Naive B cell (primary cell): ENCODE measurements around the gene PSME3IP1. TPM values are rescaled to one million over a fixed set of nuclear protein-coding genes. Genes with fewer than 3 reads are reported as not detected.

Source experiments
- ATAC-seq, 2 donors: fragments of 150-1000 bp; cut with Tn5 transposase; 2 replicates each; pipeline ENCODE4 v1.10.0; 2021; ENCODE audit warnings: low read depth in 2 of 2, mild to moderate bottlenecking in 2 of 2, moderate library complexity in 2 of 2
- DNase-seq: peaks from one replicate; pipeline ENCODE4 v3.0.0; 2022
- H3K27ac Mint-ChIP-seq, 6 donors: one replicate each; pipeline ENCODE4 v1.8.0; 2020 to 2022; ENCODE audit warnings: mild to moderate bottlenecking in 6 of 6, mixed read lengths in 6 of 6, moderate library complexity in 5 of 6, inconsistent platforms in 2 of 6
- H3K27me3 Mint-ChIP-seq, 3 donors: one replicate each; pipeline ENCODE4 v1.8.0; 2021 to 2022; ENCODE audit warnings: mixed read lengths in 3 of 3, mild to moderate bottlenecking in 1 of 3
- H3K36me3 Mint-ChIP-seq, 2 donors: one replicate each; pipeline ENCODE4 v1.8.0; 2020 to 2022; ENCODE audit warnings: mixed read lengths in 2 of 2, inconsistent platforms in 1 of 2, mild to moderate bottlenecking in 1 of 2
- H3K4me1 Mint-ChIP-seq, 3 donors: one replicate each; pipeline ENCODE4 v1.8.0; 2020 to 2022; ENCODE audit warnings: mixed read lengths in 3 of 3, inconsistent platforms in 1 of 3, mild to moderate bottlenecking in 1 of 3, moderate library complexity in 1 of 3
- H3K4me3 Mint-ChIP-seq, 8 donors: one replicate each; pipeline ENCODE4 v1.8.0; 2020 to 2022; ENCODE audit warnings: mild to moderate bottlenecking in 8 of 8, mixed read lengths in 8 of 8, moderate library complexity in 8 of 8, inconsistent platforms in 2 of 8
- H3K9me3 Mint-ChIP-seq, 7 donors: one replicate each; pipeline ENCODE4 v1.8.0; 2020 to 2022; ENCODE audit warnings: mixed read lengths in 7 of 7, mild to moderate bottlenecking in 5 of 7, inconsistent platforms in 2 of 7, moderate library complexity in 1 of 7
- polyA plus RNA-seq, 6 donors: library from polyadenylated mRNA; unstranded; fragments of 300-500 nt; fragmentation: Illumina TruSeq; gene quantifications; one replicate each; pipeline ENCODE4 v1.2.3, GENCODE V29; 2021; ENCODE audit warnings: low read depth in 6 of 6

PSME3IP1 gene
- polyA plus RNA-seq, 6 donors from 2014 or later, result 85.1 to 109 (median 93.6) TPM

DNA sequence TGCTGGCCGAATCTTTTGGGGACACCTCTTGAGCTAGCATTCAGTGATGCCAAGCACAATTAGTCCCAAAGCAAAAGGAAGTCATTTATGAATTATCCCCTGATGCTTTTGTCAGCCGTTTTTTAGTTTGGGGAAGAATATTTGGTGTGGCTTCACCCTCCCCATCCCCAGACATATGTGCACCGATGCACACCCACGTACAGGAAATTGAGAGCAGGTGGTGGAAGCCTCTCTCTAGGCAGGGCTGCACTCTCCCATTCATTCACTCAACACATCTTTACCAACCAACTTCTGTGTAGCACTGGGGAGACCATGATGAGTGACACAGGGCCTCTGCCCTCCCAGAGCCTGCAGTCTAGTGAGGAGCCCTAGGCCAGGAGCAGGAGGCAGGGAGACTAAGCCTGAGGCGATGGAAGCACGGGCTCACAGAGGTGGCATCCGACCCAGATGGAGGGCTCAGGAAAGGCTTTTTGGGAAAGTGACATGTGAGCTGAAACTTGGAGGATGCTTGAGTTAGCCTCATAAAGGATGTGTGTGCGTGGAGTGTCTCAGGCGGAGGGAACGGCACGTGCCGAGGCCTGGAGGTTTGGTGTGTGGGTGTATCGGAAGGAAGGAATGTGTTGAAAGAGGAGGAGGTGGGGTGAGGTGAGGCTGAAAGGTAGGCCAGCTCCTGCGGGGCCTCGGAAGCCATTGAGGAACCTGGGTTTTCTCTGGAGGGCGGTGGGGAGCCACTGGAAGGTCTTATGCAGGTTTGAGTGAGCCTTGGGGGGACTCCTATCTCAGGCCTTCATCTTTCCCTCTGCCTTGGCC is 43.8 kb downstream of the PSME3IP1 start:
- peaks cover 33 to 55% (median 47%) of the 10 kb centered on the region in 3 donors for H3K4me1 Mint-ChIP-seq
- peak overlapping the region; percentile 67 to 98 (median 88) for H3K27ac Mint-ChIP-seq
- DNase-seq (peak; percentile 67), ATAC-seq (peak; percentile 99 to 100)
- no peaks in the 10 kb centered on the region for H3K27me3 Mint-ChIP-seq
- no peaks in the 10 kb centered on the region for H3K9me3 Mint-ChIP-seq
- H3K36me3 Mint-ChIP-seq, result no peaks in the 10 kb centered on the region
- H3K4me3 Mint-ChIP-seq, result peak overlapping the region in 7 of 8 donors; percentile 45 to 90 (median 72)

DNA sequence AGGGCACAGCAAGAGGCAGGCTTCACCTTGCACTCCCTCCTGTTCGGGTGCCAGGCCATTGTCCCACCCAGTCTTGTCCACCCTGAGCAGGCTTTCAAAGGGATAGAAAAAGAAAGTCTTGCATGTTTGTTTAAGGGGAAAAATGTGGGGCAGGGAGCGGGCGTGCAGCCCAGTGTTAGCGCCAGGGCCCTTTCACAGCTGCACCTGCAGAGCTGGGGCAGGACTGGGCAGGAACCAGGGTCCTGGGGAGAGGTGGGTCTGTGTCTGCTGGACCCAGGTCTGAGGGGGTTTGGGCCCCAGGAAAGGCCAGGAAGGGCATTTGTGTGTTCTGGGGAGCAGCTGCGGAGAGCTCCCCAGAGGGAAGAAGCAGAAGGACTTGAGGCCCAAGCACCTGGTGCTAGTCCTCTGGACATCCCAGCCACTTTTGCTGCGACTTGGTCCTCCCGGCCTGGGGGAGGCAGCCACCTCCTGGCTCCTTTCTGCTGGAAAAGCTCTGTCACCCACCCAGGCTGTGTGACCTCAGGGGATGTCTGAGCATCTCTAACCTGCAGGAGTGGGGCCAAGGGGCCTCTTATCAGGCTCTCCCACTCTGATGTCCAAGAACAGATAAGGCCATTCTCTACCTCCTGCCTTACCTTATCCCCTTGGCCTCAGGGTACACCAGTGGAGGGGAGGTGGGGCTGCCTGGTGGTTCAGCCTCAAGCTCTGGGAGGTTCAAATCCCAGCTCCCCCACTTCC is 44.7 kb downstream of the PSME3IP1 start:
- Mint-ChIP-seq H3K36me3 (no peaks in the 10 kb centered on the region), H3K4me3 (peak overlapping the region in 5 of 8 donors; percentile 9 to 87 (median 72)), H3K27ac (peak overlapping the region in 4 of 6 donors; percentile 20 to 92 (median 76)), H3K4me1 (peaks cover 34 to 59% (median 42%) of the 10 kb centered on the region in 3 donors), H3K27me3 (no peaks in the 10 kb centered on the region), H3K9me3 (no peaks in the 10 kb centered on the region)
- ATAC-seq (no peak), DNase-seq (no peak)

DNA sequence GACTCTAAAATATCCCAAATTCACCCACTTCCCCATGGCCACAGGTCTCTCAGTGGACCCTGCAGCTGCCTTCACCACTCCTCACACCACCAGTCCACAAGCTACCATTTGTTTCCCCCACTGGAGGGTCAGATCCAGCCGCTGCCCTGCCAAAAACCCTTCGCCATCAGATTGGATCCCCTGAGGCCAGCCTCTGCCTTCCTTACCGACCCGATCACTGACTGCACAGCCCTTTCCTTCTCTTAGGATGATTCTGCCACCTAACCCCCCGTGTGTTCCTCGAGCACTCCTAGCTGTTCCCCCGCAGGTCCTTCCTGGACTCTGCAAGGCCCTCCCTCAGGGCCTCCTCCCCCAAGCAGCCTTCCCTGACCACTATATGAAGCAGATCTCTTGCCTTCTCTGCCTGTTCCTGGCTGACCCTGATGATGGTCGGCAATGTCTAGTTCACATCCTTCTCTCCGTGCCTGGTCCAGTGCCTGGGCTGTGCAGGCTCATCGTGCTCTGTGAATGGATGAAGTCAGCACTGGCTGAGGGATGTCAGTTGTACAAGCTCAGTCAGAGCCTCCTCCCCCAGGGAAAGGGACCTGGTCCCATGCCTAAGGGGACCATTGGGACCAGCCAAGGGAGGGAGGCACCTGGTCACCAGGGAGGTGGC is 47.4 kb downstream of the PSME3IP1 start:
- no peaks in the 10 kb centered on the region for H3K36me3 Mint-ChIP-seq
- peak overlapping the region in 2 of 8 donors; percentile 3 to 48 for H3K4me3 Mint-ChIP-seq
- ATAC-seq (no peak), DNase-seq (no peak)
- H3K27ac Mint-ChIP-seq, result peak overlapping the region in 3 of 6 donors; percentile 37 to 74 (median 42)
- peaks cover 54 to 73% (median 58%) of the 10 kb centered on the region in 3 donors for H3K4me1 Mint-ChIP-seq
- H3K27me3 Mint-ChIP-seq, result no peaks in the 10 kb centered on the region
- no peaks in the 10 kb centered on the region for H3K9me3 Mint-ChIP-seq

DNA sequence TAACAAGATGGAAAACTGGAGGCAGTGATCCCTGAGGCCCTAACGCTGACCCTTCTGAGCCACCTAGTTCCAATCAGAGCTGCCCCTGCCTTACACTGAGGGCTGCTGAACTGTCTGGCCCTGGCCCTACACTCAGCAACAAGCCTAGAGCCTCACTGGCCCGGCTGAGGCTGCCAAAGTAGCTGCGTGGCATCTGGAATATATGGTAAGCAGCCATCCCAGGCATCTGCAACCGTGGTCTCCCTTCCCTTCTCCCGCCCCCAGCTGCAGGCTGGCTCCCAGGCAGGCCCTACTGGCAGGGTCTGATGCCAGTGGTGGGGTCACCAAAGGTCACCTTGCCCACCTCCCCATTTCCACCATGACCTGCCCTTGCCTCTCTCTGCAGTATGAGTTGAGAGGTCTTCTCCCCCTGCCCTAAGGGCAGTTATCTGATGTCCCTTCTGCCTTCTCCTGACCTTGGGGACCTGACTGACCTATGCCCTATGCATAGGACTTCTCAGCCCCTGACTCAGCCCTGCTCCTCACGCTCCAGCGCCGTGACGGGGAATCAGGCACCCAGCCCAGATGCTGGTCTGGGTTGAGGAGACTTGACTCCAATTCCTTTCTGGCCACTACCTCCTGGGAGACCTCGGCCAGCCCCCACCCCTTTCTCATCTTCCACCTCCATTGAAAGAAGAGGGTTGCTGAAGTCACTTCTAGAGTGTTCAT is 48.1 kb downstream of the PSME3IP1 start:
- H3K36me3 Mint-ChIP-seq, result no peaks in the 10 kb centered on the region

DNA sequence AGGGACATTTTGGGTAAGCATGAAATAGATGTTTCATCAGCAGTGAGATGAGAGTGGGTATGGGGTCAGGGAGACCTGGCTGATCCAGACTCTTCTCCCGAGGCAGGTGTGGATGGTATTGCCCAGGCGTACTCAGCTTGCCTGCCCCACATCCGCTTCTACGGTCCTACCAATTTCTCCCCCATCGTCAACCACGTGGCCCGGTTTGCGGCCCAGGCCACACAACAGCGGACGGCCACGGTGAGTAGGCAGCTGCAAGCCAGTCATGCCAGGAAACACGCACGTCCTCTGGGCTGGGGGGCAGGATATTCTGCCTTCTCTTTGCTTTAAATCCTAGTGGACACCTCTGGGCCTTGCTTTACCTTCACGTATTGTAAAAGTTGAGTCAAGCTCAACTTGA is 48.8 kb downstream of the PSME3IP1 start:
- no peak overlapping the region for H3K4me3 Mint-ChIP-seq
- no peaks in the 10 kb centered on the region for H3K9me3 Mint-ChIP-seq
- H3K27me3 Mint-ChIP-seq, result no peaks in the 10 kb centered on the region
- H3K4me1 Mint-ChIP-seq, result peaks cover 48 to 65% (median 50%) of the 10 kb centered on the region in 3 donors
- no peak for ATAC-seq
- DNase-seq, result no peak
- H3K27ac Mint-ChIP-seq, result peak overlapping the region in 1 of 6 donors; percentile 54
- H3K36me3 Mint-ChIP-seq, result no peaks in the 10 kb centered on the region

More for the DNA sequence above, 48.1 kb downstream of the PSME3IP1 start:
- Mint-ChIP-seq H3K4me1 (peaks cover 54 to 70% (median 55%) of the 10 kb centered on the region in 3 donors), H3K4me3 (peak overlapping the region in 3 of 8 donors; percentile 3 to 48 (median 41)), H3K27ac (peak overlapping the region in 3 of 6 donors; percentile 37 to 74 (median 42)), H3K9me3 (no peaks in the 10 kb centered on the region), H3K27me3 (no peaks in the 10 kb centered on the region)
- ATAC-seq (no peak), DNase-seq (no peak)

DNA sequence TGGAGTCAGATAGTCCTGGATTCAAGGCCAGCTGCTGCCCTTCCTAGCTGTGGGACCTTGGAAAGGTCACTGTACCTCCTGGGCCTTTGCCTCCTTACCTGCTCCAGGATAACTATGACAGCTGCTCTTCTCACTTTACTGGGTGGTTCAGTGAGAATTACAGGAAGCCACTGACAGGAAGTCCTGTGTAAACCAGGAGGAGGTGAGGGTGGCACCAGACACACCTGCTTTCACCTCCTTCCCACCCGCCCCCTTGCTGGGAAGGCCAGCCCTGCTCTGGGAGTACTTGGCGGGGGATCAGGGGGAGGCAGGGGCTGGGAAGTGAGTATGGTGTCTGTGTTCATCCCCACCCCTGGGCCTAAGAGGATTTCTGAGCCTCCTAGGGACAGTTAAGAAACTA is 50.9 kb downstream of the PSME3IP1 start:
- Mint-ChIP-seq H3K27me3 (no peaks in the 10 kb centered on the region), H3K4me3 (peak overlapping the region in 7 of 8 donors; percentile 51 to 85 (median 56)), H3K36me3 (no peaks in the 10 kb centered on the region), H3K27ac (peak overlapping the region; percentile 69 to 92 (median 86)), H3K9me3 (no peaks in the 10 kb centered on the region), H3K4me1 (peaks cover 41 to 55% (median 47%) of the 10 kb centered on the region in 3 donors)
- DNase-seq (peak; percentile 18), ATAC-seq (peak; percentile 71 to 76)

DNA sequence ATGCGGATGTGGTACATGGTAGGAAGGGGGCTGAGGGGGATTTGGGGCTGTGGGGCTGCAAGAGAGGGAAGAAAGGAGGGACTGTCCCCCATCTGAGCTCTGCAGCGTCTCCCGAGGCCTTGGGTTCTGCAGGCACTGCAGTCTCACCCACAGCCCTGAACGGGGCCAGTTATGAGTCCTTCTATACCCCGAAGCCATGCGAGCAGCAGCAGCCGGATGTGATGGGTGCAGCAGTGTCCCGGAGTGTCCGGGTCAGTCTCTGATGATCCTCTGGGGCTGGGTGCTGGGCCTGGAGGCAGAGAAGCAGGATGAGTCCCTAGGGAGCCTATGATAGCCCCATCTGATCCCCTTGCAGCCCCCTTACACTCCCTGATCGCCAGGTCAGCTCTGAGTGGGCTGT is 52.0 kb downstream of the PSME3IP1 start:
- Mint-ChIP-seq H3K9me3 (no peaks in the 10 kb centered on the region), H3K4me3 (peak overlapping the region in 2 of 8 donors; percentile 47 to 55), H3K27ac (peak overlapping the region in 3 of 6 donors; percentile 57 to 91 (median 83)), H3K27me3 (no peaks in the 10 kb centered on the region), H3K36me3 (no peaks in the 10 kb centered on the region), H3K4me1 (peaks cover 35 to 54% (median 42%) of the 10 kb centered on the region in 3 donors)
- DNase-seq (no peak), ATAC-seq (no peak)

DNA sequence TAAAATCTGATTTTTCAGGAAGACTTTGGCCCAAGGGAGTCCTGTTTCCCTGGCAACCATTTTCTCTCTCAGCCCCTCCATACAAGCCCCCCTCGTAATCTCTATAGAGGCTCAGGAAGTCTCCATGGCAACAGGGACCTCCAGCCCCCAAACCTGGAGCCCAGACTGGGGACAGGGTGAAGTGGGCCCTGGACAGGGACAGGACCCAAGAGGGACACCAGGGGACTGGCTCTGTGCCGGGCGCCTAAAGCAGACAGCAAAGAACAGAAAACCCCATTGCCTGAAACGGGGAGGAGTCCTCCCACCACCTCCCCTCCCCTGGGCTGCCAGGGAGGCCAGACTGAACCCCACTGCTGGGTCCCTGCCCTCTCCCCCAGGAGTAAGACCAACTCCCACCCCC is 52.8 kb downstream of the PSME3IP1 start:
- DNase-seq (no peak), ATAC-seq (no peak)
- Mint-ChIP-seq H3K4me1 (peaks cover 36 to 51% (median 39%) of the 10 kb centered on the region in 3 donors), H3K27ac (peak overlapping the region in 1 of 6 donors; percentile 7), H3K36me3 (no peaks in the 10 kb centered on the region), H3K9me3 (no peaks in the 10 kb centered on the region), H3K4me3 (no peak overlapping the region), H3K27me3 (no peaks in the 10 kb centered on the region)

DNA sequence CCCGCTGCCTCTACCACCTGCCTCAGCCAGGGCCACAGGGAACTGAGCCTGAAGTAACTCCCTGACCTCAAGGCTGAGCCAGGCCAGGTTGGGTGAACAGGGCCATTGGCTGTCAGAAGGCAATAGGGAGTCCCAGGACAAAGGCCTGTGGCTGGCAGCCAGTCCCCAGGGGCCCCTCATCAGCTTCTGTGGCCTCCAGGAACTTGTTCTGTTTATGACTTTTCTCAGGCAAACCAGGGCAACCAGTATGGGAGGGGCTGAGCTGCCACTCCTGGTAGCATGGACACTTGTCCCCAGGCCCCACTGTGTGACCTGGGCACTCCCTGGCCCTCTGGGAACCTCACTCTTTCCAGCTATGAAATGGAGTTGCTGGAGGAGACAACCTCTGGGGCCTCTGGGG is 53.4 kb downstream of the PSME3IP1 start:
- H3K4me3 Mint-ChIP-seq, result peak overlapping the region in 1 of 8 donors; percentile 6
- DNase-seq, result no peak
- H3K27ac Mint-ChIP-seq, result peak overlapping the region in 2 of 6 donors; percentile 7 to 38

DNA sequence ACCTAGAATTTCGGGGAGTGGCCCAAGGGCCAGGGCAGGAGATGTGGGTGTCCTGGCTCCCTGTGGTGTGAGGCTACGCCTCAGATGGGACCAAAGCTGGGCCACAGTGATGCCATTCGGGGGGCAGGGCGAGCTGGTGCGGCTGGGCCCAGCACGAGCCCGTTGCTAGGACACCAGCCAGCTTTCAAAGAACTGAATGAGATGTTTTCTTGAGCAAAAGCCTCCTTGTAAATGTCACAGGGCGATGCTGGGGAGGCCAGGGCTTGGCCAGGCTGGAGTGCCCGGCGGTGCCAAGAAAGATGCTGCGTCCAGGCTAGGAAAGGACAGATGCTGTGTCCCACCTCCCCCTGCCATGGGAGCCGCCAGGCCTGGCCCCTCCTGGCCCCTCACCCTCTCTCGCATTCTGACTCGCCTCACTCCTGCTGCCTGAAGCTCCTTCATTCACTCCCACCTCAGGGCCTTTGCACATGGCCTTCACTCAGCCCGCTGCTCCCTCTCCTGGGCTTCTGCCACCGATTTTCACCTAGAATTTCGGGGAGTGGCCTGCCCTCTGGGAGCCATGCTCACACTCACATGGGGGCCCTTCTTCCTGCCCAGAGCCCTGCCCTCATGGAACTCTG is 54.4 kb downstream of the PSME3IP1 start:
- Mint-ChIP-seq H3K27me3 (no peaks in the 10 kb centered on the region), H3K36me3 (no peaks in the 10 kb centered on the region), H3K4me3 (no peak overlapping the region), H3K27ac (peak overlapping the region in 3 of 6 donors; percentile 26 to 58 (median 33)), H3K4me1 (peaks cover 35 to 48% (median 39%) of the 10 kb centered on the region in 3 donors), H3K9me3 (no peaks in the 10 kb centered on the region)
- ATAC-seq, result no peak
- no peak for DNase-seq

More for the DNA sequence above, 53.4 kb downstream of the PSME3IP1 start:
- no peaks in the 10 kb centered on the region for H3K36me3 Mint-ChIP-seq
- ATAC-seq, result no peak
- peaks cover 34 to 48% (median 39%) of the 10 kb centered on the region in 3 donors for H3K4me1 Mint-ChIP-seq
- H3K27me3 Mint-ChIP-seq, result no peaks in the 10 kb centered on the region
- H3K9me3 Mint-ChIP-seq, result no peaks in the 10 kb centered on the region

DNA sequence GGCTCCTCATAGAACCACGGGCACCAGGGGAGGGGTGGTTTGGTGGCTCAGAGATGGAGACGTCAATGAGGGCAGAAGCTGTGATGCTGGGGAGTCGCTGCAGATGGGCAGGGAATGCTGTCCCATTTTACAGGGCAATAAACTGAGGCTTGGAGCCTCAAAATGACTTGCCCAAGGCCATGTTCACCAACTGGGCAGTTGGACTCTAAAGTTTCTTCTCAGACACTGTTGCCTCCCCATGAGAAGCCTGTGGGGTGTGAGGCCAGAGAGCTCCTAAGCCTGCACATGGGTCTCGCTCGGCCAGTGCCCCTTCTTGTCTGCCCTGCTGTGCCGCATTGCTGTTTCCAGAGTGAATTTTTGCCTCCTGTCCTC is 54.9 kb downstream of the PSME3IP1 start:
- Mint-ChIP-seq H3K4me3 (no peak overlapping the region), H3K27ac (peak overlapping the region in 3 of 6 donors; percentile 33 to 75 (median 71)), H3K4me1 (peaks cover 35 to 43% (median 35%) of the 10 kb centered on the region in 3 donors), H3K36me3 (no peaks in the 10 kb centered on the region), H3K27me3 (no peaks in the 10 kb centered on the region), H3K9me3 (no peaks in the 10 kb centered on the region)
- ATAC-seq, result no peak
- no peak for DNase-seq

DNA sequence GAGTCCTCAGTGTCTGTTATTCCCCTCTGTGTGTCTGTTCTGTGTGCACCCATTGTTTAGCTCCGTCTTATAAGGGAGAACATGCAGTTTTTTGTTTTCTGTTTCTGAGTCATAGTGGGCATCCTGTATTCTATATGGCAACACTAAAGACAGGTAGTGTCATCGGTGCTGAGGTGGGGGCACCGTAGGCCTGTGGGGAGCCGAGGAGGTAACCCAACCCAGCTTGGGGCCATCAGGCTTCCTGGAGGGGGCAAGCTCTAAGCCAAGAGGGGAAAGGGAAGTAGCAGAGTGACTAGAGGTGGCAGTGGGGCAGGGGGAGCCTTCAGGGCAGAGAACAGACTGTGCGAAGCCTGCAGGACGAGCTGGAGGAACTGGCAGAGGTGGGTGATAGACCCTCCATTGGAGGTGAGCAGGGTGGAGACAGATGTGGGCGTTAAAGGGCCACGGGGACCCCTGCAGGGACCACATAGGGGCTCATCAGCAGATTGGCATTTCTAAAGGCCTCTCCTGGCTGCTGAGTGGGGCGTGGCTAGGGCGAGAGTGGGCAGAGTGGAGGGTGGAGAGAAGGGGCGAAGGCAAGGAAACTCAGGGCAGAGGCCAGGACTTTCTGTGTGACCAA is 57.0 kb downstream of the PSME3IP1 start:
- DNase-seq, result no peak
- no peak overlapping the region for H3K4me3 Mint-ChIP-seq
- H3K27me3 Mint-ChIP-seq, result no peaks in the 10 kb centered on the region
- H3K4me1 Mint-ChIP-seq, result peaks cover 17 to 25% (median 19%) of the 10 kb centered on the region in 3 donors
- no peak for ATAC-seq
- H3K27ac Mint-ChIP-seq, result peak overlapping the region in 2 of 6 donors; percentile 1 to 66
- no peaks in the 10 kb centered on the region for H3K9me3 Mint-ChIP-seq
- H3K36me3 Mint-ChIP-seq, result no peaks in the 10 kb centered on the region
